Stimulated activated CD4-positive, alpha-beta T cell treated with anti-CD3 and anti-CD28 coated beads, Interleukin-4, amount 100 ng/mL, for 48 hours (primary cell): ENCODE data around the gene MACC1.
"Not testable (repeated sequence)": the region's sequence is repeated elsewhere in the genome, so short reads cannot be mapped to it uniquely, and the experiment has no call there.

Source experiments
- DNase-seq, 2 donors: peaks; one replicate each; pipeline ENCODE4 v3.0.0-alpha.2; 2020; ENCODE audit warnings: low read depth in 2 of 2

MACC1 gene

DNA sequence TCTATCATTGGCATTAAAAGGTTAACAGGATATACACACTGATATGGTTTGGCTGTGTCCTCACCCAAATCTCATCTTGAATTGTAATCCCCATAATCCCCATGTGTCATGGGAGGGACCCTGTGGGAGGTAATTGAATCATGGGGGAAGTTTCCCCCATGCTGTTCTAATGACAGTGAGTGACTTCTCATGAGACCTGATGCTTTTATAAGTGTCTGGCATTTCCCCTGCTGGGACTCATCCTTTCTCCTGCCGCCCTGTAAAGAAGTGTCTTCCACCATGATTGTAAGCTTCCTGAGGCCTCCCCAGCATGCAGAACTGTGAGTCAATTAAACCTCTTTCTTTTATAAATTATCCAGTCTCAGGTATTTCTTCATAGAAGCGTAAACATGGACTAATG is 9.4 kb downstream of the MACC1 start:
- DNase-seq, result not testable (repeated sequence)

GRCh38 chr7:20206104-20206896 is 10.9 kb downstream of the MACC1 start:
- no peak for DNase-seq

GRCh38 chr7:20203316-20203715 is 13.9 kb downstream of the MACC1 start:
- DNase-seq, result no peak

- DNase-seq, result no peak
Measured at GRCh38 chr7:20201380-20201779, 15.8 kb downstream of the MACC1 start.

DNA sequence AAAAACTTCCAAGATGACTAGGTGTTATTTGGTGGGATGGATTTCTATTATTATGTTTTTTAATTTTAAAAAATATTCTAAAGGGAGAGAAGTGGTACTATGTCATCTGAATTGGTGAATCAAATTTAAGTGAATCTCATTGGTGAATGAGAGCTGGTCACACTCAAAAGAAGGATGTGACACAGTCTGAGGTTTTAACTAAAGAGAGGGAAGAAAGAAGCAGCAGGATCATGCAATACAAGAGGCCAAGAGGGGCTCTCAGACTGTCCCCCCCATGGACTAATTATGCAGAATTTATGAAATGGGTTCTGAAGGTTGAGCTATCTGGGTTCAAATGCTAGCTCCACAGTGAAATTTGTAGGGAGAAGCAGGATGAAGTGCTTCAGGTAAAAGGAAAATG is 16.2 kb downstream of the MACC1 start:
- DNase-seq, result no peak

- DNase-seq, result no peak
Measured at GRCh38 chr7:20200361-20200760, 16.8 kb downstream of the MACC1 start.

DNA sequence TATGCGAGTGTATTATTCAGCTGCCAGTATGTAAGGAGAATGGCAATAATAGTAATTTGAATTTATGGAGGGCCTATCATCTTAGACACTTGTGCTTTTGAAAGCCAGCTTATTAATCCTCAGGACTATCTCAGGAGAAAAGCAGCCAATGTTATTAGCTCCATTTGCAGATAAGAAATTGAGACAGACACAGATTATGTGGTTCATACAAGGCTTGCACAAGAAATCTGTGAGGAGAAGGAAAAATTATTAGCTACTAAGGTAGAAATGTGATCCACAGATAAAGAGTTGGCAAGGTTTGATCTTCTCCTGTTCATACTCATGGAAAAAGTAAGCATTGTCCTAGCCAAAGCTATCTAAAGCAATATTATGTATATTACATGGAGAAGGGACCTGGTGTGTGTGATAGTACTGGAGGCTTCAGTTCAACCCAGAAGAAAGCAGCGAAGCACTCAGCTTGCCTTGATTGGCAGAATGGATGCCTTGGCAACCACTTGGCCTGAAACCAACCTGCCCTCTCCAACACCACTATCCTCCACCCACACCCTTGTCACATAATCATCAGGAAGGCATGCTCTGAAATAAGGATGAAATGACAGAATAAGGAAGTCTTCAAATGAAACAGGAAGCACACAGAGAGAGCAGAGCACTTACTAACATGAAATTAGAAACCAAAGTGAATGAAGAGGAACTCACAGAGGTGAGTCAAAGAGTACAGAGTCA is 18.0 kb downstream of the MACC1 start:
- DNase-seq, result no peak

- DNase-seq, result no peak
Measured at GRCh38 chr7:20198260-20198659, 18.9 kb downstream of the MACC1 start.

DNA sequence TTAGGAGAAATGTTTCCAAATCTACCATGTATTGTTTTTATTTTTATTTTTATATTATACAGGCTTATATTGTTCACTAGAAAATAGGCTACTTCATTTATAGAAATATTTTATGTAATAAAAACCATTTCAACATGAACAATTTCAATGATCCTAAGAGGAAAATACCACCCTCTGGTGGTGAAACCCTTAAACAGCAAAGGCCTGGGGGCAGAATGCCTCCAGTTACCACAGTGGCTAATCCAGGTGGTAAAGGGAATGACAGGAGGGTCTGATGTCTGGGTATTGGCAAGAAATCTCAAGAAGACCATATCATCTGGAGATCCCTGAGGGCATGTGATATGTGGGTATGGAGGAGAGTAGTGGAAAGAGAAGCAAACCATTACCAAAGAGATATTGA is 19.3 kb downstream of the MACC1 start:
- DNase-seq, result no peak

GRCh38 chr7:20197125-20197748 is 19.9 kb downstream of the MACC1 start:
- no peak for DNase-seq

DNA sequence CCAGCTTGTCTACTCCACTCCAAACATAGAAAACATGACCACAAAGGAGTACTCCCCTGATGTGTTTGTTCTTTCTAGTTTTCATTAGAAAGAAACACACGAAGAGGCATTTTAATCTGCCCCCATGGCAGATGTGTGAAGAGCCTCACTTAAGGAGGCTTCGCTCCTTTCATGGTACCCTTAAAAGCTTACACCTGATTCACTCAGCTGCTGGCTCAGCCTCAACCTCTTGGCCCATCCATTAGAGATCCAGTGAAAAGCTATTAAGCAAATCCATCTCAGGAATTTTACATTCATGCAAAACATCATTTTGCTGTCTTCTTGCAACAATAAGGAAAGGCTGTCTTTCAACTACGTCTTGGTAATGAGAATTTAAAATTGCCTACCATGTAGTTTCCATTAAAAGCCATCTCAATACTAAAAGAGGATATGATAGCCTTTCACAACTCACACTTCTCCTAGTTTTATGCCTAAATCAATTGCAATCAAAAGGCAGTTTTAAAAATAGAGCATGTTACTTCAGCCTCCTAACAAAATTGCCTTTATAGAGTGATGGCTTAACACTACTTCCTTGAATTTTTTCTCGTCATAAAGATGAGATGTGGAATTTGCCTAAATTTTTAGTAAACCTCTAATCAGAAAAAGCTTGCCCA is 22.7 kb downstream of the MACC1 start:
- no peak for DNase-seq

DNA sequence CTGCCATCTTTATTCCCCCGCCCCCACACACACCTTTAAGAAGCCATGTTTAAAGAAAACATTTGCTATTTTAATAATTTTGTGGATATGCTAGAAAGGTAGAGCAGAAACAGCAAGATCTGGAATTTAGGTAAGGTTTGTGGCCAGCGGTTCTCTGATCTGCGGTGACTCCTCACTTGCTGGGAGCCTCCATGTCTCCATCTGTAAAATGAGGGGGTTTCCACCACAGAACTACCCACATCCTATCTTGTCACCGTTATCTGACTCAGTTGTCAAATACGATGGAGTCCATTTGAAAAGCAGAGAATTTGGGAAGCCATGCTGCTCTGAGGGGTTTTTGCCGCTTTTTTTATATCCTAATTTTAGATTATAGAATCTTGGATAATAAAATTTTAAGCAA is 23.3 kb downstream of the MACC1 start:
- no peak for DNase-seq

DNA sequence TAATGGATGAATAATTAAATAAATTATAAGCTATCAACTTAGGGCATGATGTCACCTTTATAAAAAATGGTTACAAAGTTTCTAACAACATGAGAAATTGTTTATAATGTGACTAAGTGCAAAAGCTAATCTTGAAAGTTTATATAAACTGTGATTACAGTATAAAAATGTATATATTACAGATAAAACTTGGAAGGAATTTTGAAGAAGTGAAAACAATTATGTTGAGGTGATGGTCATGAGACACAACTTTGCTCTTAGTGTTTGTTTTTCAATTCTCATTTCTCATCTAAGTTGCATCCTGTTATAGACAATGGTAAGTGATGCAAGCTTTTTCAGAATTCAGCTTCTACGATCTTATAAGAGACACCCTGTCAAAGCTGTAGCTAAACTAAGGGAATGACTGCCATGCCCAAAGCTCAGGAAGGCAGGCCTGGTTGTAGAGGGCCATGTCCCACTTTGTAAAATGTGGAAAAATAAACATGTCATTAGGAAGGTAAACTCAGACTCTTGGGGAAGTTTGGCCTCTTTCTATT is 23.9 kb downstream of the MACC1 start:
- DNase-seq, result no peak

DNA sequence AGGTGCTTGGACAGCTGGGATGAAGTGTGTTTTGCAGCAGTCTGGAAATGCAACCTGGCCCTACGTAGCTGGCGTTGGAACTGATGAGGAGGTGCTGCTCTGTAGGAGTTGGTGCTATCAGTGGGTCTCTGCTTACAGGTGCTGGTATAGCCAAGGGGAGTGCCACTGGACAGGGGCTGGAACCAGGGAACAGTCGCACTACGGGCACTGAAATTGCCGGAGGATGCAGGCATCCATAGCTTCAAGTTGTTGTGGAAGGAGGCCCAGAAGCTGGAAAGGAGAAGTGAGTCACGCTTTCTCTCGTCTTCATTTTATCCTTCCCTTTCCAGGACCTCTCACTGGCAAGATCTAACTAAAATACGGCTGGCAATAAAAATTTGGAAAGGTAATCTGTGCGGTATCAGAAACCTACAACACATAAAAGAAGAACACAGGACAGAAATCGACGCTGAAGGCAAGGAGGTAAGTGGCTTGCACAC is 25.8 kb downstream of the MACC1 start:
- no peak for DNase-seq

DNA sequence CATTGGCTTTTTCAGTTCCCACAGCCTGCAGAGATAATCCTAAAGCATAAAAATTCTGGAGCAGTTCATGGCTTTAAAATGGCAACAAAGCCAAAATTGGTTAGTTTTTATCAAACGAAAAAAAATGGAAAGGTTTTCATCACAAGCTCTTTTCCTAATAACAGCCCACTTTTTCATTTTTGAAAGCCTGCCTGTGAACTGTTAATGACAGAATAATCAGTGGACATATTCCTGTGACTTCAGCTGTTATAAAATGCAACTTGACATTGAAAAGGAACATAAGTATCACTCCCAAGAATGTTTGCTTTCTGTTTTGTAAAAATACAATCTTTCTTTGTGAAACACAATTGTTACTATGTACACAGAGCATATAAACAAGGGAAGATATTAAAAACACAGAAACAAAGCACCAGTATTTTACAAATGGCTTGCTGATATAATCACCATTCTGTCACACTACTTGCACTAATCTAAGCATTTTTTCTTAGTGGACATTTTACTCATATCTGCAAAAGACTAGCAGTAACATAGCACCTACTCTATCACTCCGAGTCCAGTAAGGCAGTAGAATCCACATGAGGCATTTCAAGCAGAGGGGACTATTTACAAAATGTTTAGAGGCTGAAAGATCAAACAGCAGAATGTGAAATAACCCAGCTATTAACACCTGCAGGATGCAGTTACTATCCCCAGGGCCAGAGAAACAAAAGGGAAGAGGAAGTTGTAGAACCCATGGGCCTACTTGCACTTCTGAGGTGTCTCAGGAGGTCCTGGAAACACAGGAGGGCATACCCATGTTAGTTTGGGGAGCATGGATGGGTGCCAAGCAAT is 26.4 kb downstream of the MACC1 start:
- no peak for DNase-seq

DNA sequence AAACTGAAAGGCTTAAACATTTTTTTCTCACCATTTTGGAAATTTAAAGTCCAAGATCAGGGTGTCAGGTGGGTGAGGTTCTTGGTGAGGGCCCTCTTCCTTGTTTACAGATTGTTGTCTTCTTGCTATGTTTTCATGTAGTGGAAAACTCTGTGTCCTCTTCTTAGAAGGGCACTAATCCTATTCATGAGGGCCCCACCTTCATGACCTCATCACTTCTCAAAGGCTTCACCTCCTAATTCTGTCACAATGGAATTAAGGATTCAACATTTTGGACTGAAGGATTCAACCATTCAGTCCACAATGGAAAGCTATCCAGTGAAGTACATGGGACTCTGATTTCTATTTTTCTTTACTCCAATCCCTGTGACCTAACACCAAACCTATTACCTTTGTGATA is 27.3 kb downstream of the MACC1 start:
- DNase-seq, result no peak

DNA sequence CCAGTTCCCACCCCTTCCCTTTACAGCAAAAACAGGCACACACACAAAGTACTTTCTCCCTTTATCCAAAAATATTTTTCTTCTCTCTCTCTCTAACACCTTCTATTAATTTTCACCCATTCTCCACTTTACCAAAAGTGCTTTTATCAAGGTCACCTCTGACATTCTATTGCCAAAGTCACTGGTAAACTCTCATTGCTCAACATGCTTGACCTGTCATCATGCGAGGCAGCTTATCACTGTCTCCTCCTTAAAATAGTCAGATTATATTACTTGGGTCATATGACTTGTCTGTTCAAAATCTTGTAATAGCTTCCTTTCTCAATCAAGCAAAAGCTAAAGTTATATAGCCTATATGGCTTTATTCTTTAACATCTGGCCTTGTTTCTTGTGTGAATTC is 28.6 kb downstream of the MACC1 start:
- no peak for DNase-seq

DNA sequence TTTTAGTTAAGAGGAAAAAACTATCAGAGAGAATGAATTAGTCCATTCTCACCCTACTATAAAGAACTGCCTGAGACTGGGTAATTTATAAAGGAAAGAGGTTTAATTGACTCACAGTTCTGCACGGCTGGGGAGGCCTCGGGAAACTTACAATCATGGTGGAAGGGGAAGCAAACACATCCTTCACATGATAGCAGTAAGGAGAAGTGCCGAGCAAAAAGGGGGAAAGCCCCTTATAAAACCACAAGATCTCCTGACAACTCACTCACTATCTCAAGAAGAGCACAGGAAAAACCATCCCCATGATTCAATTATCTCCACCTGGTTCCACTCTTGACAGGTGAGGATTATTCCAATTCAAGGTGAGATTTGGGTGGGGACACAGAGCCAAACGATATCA is 29.3 kb downstream of the MACC1 start:
- not testable (repeated sequence) for DNase-seq

- DNase-seq, result no peak
Measured at GRCh38 chr7:20185988-20186387, 31.2 kb downstream of the MACC1 start.

DNA sequence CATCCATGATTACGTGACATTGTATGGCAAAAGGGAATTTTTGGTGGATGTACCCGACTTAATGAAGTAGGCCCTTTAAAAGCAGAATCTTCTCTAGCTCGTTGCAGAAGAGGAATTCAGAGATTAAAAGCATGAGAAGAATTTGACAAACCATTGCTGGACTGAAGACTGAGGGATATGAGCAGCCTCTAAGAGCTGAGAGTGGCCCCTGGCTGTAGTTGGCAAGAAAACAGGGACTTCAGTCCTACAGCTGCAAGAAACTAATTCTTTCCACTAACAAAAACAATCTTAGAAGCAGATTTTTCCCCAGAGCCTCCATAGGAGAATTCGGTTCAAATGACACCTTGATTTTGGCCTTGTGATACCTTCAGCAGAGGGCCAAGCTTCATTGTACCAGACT is 34.1 kb downstream of the MACC1 start:
- DNase-seq, result no peak

- DNase-seq, result no peak
Measured at GRCh38 chr7:20176578-20177242, 40.5 kb downstream of the MACC1 start.
